ENCODE results near the gene F11R.
"Not testable (repeated sequence)": the region's sequence is repeated elsewhere in the genome, so short reads cannot be mapped to it uniquely, and the experiment has no call there.

DNA sequence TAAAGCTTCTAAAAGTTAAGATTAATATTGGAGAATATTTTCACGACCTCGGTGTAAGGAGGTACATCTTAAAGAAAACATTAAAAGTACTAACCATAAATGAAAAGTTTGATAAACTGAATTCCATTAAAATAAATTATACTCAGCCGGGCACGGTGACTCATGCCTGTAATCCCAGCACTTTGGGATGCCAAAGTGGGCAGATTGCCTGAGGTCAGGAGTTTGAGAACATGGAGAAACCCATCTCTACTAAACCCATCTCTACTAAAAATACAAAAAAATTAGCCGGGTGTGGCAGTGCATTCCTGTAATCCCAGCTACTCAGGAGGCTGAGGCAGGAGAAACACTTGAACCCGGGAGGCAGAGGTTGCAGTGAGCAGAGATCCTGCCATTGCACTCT, 75.1 kb downstream of the F11R start:
- TF ChIP-seq, protein P1, sequence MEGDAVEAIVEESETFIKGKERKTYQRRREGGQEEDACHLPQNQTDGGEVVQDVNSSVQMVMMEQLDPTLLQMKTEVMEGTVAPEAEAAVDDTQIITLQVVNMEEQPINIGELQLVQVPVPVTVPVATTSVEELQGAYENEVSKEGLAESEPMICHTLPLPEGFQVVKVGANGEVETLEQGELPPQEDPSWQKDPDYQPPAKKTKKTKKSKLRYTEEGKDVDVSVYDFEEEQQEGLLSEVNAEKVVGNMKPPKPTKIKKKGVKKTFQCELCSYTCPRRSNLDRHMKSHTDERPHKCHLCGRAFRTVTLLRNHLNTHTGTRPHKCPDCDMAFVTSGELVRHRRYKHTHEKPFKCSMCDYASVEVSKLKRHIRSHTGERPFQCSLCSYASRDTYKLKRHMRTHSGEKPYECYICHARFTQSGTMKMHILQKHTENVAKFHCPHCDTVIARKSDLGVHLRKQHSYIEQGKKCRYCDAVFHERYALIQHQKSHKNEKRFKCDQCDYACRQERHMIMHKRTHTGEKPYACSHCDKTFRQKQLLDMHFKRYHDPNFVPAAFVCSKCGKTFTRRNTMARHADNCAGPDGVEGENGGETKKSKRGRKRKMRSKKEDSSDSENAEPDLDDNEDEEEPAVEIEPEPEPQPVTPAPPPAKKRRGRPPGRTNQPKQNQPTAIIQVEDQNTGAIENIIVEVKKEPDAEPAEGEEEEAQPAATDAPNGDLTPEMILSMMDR (IDR thresholded peaks at IDR 0.05) = not testable (repeated sequence)
- TF ChIP-seq POLR2A (IDR thresholded peaks at IDR 0.05) = not testable (repeated sequence)

Data from right lobe of liver (tissue), 4 donors.